Esophagus squamous epithelium (tissue), 5 donors: ENCODE results near the gene DOCK8. TPM values are rescaled to one million over a fixed set of nuclear protein-coding genes. Genes with fewer than 3 reads are reported as not detected.
"Not testable (repeated sequence)": the region's sequence is repeated elsewhere in the genome, so short reads cannot be mapped to it uniquely, and the experiment has no call there.

Experiments
- DNase-seq: peaks from one replicate; lab custom pipeline; 2025; lab: John Stamatoyannopoulos, UW
- H3K27ac ChIP-seq, 4 donors: fragments of 200-600 bp; sonication (generic); one replicate each; pipeline ENCODE4 v1.5.1; 2016 to 2019; ENCODE audit warnings: mild to moderate bottlenecking in 1 of 4
- H3K27me3 ChIP-seq, 4 donors: fragments of 200-600 bp; sonication (generic); 1 replicate in 3 of 4; 2 replicates in 1 of 4; pipeline versions ENCODE4 v1.5.1 to v1.6.0; 2017 to 2021; ENCODE audit warnings: antibody characterized with exemption in 1 of 4
- H3K36me3 ChIP-seq, 3 donors: fragments of 200-600 bp; sonication (generic); one replicate each; pipeline ENCODE4 v1.5.1; 2016 to 2019
- H3K4me1 ChIP-seq, 3 donors: fragments of 200-600 bp; sonication (generic); one replicate each; pipeline ENCODE4 v1.5.1; 2017 to 2019
- H3K4me3 ChIP-seq, 4 donors: fragments of 200-600 bp; sonication (generic); 1 replicate in 3 of 4; 2 replicates in 1 of 4; pipeline ENCODE4 v1.5.1; 2016 to 2019; ENCODE audit warnings: mild to moderate bottlenecking in 2 of 4, moderate library complexity in 1 of 4
- H3K9me3 ChIP-seq, 3 donors: fragments of 200-600 bp; sonication (generic); one replicate each; pipeline ENCODE4 v1.5.1; 2016 to 2019
- CTCF ChIP-seq, 6 experiments: fragments of 450-650 bp in 4 of 6; fragments of 200-600 bp in 2 of 6; sonication (generic) in 2 of 6; IDR thresholded peaks; one replicate each; pipeline ENCODE4 v1.5.1; 2016 to 2019; ENCODE audit warnings: antibody characterized with exemption in 6 of 6, mild to moderate bottlenecking in 4 of 6, moderate library complexity in 4 of 6
- POLR2A ChIP-seq, 4 donors: fragments of 450-650 bp; IDR thresholded peaks; one replicate each; pipeline ENCODE4 v1.6.1; 2017; ENCODE audit warnings: antibody characterized with exemption in 4 of 4, mild to moderate bottlenecking in 4 of 4, moderate library complexity in 3 of 4
- WGBS, 2 donors: methylation state at CpG; one replicate each; pipeline ENCODE4 v1.1.5; 2018; 5-methylcytosine and 5-hydroxymethylcytosine counted together
- intact Hi-C: fragments of 100-400 bp; cut with DNase I; formaldehyde crosslinking; loops from one replicate; pipeline ENCODE4 v1.15.0; 2022
- total RNA-seq, 4 donors: library from RNA; depleted of rRNA; stranded (reverse); fragments of >200 nt; gene quantifications; one replicate each; pipeline ENCODE4 v1.1.0, GENCODE V29; 2016
- donor health status: DM: yes; HTN: yes; CAD: no.

The DOCK8 gene
- total RNA-seq, 4 donors from 2014 or later, result 6.9 to 21.6 (median 15.2) TPM

DNA sequence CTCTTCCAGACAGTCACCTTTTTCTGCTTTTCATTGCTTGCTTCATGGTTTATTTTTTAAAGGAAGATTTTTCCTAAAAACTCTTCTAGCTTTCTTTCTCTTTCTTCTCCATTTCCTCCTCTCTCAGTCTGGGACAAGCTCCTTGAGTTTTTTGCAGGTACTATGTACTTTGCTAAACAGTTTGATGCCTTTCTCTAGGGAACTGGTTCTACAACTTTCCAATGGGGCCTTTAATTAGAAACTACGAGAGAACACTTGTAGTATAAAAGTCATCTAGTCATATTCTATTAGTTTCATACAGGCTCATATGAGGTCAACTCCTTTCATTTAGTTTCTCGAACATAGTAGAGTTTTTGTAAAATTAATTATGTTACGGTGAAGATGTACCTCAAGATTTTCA, 189.6 kb downstream of the DOCK8 start:
- H3K4me3 ChIP-seq, result no peak overlapping the region
- no peaks in the 10 kb centered on the region for H3K27me3 ChIP-seq
- peaks cover 0 to 79% (median 0%) of the 10 kb centered on the region in 3 donors for H3K36me3 ChIP-seq
- no peaks in the 10 kb centered on the region for H3K4me1 ChIP-seq
- 67 to 77% methylated on average over 3 of the region's 3 CpGs for WGBS, 2 donors
- TF ChIP-seq POLR2A (IDR thresholded peaks at IDR 0.05), result no peak
- no peak for TF ChIP-seq CTCF (IDR thresholded peaks at IDR 0.05)
- intact Hi-C loops, result no loop called here
- no peak overlapping the region for H3K27ac ChIP-seq
- H3K9me3 ChIP-seq, result no peaks in the 10 kb centered on the region
- DNase-seq, result no peak

- DNase-seq, result no peak
- Histone ChIP-seq H3K27ac (no peak overlapping the region), H3K9me3 (no peaks in the 10 kb centered on the region), H3K4me1 (no peaks in the 10 kb centered on the region), H3K36me3 (peaks cover 0 to 82% (median 0%) of the 10 kb centered on the region in 3 donors), H3K27me3 (no peaks in the 10 kb centered on the region), H3K4me3 (no peak overlapping the region)
- no peak for TF ChIP-seq CTCF (IDR thresholded peaks at IDR 0.05)
- no peak for TF ChIP-seq POLR2A (IDR thresholded peaks at IDR 0.05)
- intact Hi-C loops, result no loop called here
- WGBS, 2 donors, result 50 to 72% methylated on average over 1 of the region's 1 CpG
Measured at GRCh38 chr9:405341-405740, 190.7 kb downstream of the DOCK8 start.

- no peak for DNase-seq
- 85 to 92% methylated on average over 7 of the region's 7 CpGs for WGBS, 2 donors
- Histone ChIP-seq H3K36me3 (peaks cover 0 to 67% (median 0%) of the 10 kb centered on the region in 3 donors), H3K4me3 (no peak overlapping the region), H3K27ac (no peak overlapping the region), H3K9me3 (no peaks in the 10 kb centered on the region), H3K4me1 (no peaks in the 10 kb centered on the region), H3K27me3 (no peaks in the 10 kb centered on the region)
- intact Hi-C loops, result no loop called here
- TF ChIP-seq CTCF (IDR thresholded peaks at IDR 0.05), result peak in 1 of 6 experiments; percentile 4
- TF ChIP-seq POLR2A (IDR thresholded peaks at IDR 0.05), result no peak
Measured at GRCh38 chr9:406886-407654, 192.4 kb downstream of the DOCK8 start.

DNA sequence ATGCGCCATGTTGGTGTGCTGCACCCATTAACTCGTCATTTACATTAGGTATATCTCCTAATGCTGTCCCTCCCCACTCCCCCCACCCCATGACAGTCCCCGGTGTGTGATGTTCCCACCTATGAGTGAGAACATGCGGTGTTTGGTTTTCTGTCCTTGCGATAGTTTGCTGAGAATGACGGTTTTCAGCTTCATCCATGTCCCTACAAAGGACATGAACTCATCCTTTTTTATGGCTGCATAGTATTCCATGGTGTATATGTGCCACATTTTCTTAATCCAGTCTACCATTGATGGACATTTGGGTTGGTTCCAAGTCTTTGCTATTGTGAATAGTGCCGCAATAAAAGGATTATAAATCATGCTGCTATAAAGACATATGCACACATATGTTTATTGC, 195.0 kb downstream of the DOCK8 start:
- 85 to 96% methylated on average over 5 to 7 of the region's 7 CpGs for WGBS, 2 donors
- H3K4me3 ChIP-seq, H3K9me3 ChIP-seq, H3K27me3 ChIP-seq, DNase-seq, H3K27ac ChIP-seq, intact Hi-C loops, H3K4me1 ChIP-seq: not testable (repeated sequence)
- peaks cover 0 to 57% (median 0%) of the 10 kb centered on the region in 3 donors for H3K36me3 ChIP-seq

- TF ChIP-seq CTCF (IDR thresholded peaks at IDR 0.05) (no peak), POLR2A (IDR thresholded peaks at IDR 0.05) (no peak)
- H3K36me3 ChIP-seq, result peaks cover 0 to 47% (median 0%) of the 10 kb centered on the region in 3 donors
- H3K9me3 ChIP-seq, result no peaks in the 10 kb centered on the region
- no peak overlapping the region for H3K4me3 ChIP-seq
- no peaks in the 10 kb centered on the region for H3K27me3 ChIP-seq
- WGBS, 2 donors, result 91 to 98% methylated on average over 5 of the region's 5 CpGs
- DNase-seq, result no peak
- peaks cover 0 to 9% (median 0%) of the 10 kb centered on the region in 3 donors for H3K4me1 ChIP-seq
- intact Hi-C loops, result no loop called here
- H3K27ac ChIP-seq, result no peak overlapping the region
Measured at GRCh38 chr9:414595-414994, 199.9 kb downstream of the DOCK8 start.
